GM20000 (cell line): Measurements from ENCODE around the gene HMGA1.

Experiments
- DNase-seq: peaks from one replicate; pipeline ENCODE4 v3.0.0; 2012; ENCODE audit warnings: low spot score
- CTCF ChIP-seq: IDR thresholded peaks from 2 replicates; pipeline ENCODE4 v1.5.1; 2012; ENCODE audit warnings: mild to moderate bottlenecking, control low read depth; ENCODE audit errors: extremely low read depth, missing control alignments

The HMGA1 gene

GRCh38 chr6:34196833-34197195, 39.9 kb upstream of the HMGA1 start:
- no peak for DNase-seq
- no peak for TF ChIP-seq CTCF

- TF ChIP-seq CTCF: no peak
- no peak for DNase-seq
Measured at GRCh38 chr6:34200340-34200971, 36.2 kb upstream of the HMGA1 start.

- DNase-seq: no peak
- no peak for TF ChIP-seq CTCF
Measured at GRCh38 chr6:34201455-34202107, 35.1 kb upstream of the HMGA1 start.

GRCh38 chr6:34202329-34203201, 34.1 kb upstream of the HMGA1 start:
- DNase-seq: no peak
- no peak for TF ChIP-seq CTCF

- no peak for DNase-seq
- no peak for TF ChIP-seq CTCF
Measured at GRCh38 chr6:34204693-34205092, 32.0 kb upstream of the HMGA1 start.

- DNase-seq: no peak
- TF ChIP-seq CTCF: no peak
Measured at GRCh38 chr6:34205466-34205865, 31.2 kb upstream of the HMGA1 start.

GRCh38 chr6:34205916-34206315, 30.8 kb upstream of the HMGA1 start:
- DNase-seq: no peak
- no peak for TF ChIP-seq CTCF
